ENCODE measurements around the gene ZNF154.
"Not testable (repeated sequence)": the region's sequence is repeated elsewhere in the genome, so short reads cannot be mapped to it uniquely, and the experiment has no call there.

The ZNF154 gene

DNA sequence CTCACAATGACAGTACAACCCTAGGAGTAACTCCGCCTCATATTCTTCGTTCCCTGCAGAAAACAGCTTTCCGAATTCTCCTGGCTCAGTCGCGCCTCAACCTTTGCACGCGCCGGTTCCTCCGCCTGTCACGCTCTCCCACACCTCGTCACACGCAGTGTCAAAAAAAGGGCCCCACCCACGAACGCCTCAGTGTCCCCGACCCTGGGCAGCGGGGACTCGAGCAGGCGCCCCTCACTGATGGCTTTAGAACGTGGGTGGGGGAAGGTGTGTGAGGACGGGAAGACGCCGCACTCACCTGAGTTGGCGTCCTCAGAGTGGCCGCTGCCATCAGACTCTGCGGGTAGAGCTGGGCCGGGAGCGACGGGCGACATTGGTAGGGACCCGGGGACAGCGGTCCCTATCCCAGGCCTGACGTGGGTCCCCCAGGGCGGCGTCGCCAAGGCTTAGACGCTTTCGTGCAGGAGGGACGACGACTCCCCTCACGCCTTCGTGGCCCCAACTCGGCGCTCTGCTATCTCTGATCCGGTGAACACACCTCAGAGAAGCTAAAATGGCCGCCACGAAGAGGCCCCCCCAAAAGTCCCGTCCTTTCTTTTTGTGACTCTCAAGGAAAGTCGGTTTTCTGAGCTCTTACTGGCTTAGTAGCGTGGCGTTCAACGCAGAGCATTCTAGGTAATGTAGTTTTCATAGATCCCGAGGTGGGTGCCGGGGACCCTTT is at the start of gene ZNF154:
Gene ZNF154 (minus strand): TSS at position 564 of the 721 bp plus-strand sequence. CDS start 233 bp downstream, at position 331.
- DNase-seq, result peak in 57 of 58 donors; percentile 12 to 78 (median 47)

DNA sequence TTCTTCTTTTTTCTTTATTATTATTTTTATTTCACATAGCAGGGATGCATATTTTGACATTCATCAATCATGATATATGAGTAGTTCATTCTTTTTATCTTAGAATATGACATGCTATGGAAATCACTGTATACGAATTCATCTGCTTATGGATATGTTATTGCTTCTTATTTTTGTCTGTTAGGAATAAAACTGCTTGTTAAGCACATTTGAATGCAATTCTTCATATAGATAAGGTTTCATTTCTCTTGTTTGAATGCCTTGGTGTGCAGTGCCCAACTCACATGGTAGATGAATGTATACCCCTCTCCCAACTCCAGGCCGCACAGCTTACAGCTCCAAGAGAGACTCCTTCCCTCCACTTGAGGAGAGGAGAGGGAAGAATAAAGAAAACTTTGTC is 48.9 kb upstream of the ZNF154 start:
- DNase-seq, result no peak

DNA sequence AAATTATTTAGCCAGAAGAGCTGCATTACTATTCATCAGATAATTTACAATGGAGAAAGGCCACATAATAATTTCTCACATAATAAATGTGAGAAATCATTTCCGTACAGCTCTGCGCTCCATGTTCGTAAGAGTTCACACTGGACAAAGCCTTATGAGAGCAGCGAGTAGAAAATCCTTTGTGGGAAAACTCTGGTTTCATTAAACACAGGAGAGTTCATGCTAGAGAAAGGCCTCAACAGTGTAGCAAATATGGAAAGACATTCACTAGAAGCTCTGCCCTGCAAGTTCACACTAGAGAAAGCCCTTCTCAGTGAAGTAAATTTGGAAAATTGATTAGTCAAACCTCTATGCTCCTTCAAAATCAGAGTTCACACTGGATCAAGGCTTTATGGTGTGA is 46.0 kb upstream of the ZNF154 start:
- DNase-seq, result no peak

DNA sequence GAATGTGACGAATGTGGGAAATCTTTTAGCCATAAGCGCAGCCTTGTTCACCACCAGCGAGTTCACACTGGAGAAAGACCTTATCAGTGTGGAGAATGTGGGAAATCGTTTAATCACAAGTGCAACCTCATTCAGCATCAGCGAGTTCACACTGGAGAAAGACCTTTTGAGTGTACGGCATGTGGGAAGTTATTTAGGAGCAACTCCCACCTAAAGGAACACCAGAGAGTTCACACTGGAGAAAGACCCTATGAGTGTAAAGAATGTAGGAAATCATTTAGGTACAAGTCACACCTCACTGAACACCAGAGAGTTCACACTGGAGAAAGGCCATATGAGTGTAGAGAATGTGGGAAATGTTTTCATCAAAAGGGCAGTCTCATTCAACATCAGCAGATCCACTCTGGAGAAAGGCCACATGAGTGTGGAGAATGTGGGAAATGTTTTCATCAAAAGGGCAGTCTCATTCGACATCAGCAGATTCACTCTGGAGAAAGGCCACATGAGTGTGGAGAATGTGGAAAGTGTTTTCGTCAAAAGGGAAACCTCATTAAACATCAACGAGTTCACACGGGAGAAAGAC is 45.2 kb upstream of the ZNF154 start:
- DNase-seq, result no peak

DNA sequence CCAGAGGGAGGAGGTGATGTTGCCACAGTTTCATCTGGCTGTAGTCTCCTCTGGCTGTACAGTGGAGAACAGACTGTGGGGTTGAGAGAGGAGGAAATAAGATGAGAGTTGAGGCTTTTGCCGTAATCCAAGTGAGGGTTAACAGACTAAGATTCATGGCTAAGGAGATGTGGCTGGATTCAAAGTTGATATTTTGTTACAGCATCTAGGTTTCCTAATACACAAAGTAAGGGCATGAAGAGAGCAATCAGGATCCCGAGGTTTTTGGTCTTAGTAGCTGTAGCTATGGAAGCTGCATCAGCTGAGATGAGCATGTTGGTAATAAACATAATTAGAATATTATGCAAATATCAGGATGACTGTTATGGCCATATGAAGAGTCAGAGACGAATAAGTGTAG is 39.0 kb upstream of the ZNF154 start:
- DNase-seq, result no peak

DNA sequence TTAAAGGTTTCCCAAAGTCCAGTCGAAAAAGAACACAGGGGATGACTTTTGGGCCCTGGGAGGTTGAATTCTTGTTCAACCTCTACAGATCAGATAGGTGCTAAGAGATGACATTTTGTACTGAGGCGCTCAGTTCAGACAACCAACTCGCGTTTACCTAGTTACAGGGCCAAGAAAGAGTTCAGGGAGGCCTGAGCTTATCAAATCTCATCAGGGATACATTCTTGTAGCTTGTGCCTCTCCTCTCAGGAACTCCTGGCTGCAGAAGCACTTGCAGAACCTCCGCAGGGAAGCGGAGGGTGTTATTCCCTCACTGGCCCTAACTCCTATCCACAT is 38.4 kb upstream of the ZNF154 start:
- no peak for DNase-seq

DNA sequence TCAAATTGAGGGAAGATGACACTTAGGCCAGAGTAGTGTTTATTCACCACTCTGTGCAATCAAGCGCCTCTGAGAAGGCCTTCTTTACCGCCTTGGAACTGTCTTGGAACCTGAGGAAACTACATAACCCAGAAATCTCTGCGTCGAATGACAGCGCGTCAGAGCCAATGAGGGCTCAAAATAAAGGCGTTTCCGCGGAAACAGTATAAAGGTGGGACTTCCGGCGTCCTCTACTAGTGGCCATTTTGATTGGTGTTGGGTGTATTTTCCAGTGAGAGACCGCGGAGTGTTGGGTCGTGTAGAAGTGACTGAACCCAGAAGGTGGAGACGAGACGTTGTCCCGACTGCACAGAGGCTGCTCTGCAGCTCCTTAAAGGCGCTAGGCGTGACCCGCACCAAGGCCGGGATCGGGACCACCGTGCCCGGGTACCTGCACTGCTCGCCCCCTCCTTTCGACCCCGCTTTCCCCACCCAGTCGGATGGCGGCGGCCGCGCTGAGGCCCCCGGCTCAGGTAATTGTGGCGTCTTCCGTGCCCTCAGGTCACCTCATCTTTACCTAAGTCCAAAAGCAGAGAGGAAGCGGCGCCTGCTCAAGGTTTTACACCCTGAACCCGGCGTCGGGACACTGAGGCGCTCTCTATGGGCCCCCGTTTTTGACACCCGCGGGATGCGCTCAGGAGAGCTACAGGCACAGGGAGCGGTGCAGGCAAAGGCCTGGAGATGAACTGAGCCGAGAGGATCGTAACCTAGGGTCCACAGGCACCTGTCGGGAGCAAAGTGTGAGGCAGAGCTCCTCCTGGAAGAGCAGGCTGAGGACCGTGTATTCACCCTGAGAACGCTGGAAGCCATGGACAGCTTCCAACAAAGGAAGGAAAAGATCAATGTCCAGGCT is 37.8 kb upstream of the ZNF154 start, which contains the start of gene ZNF776:
Gene ZNF776 (plus strand): TSS at position 236 of the 892 bp plus-strand sequence. CDS start 244 bp downstream, at position 480.
- DNase-seq, result peak in 57 of 58 donors; percentile 16 to 92 (median 78)

DNA sequence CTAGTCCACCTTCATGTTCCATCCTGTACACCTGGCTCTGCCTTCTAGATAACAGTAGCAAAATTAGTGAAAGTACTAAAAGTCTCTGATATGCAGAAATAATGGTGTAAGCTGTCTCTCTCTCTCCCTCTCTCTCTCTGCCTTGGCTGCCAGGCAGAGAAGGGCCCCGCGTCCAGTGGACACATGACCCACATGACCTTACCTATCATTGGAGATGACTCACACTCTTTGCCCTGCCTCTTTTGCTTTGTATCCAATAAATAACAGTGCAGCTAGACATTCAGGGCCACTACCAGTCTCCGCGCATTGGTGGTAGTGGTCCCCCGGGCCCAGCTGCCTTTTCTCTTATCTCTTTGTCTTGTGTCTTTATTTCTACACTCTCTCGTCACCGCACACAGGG is 29.8 kb upstream of the ZNF154 start:
- DNase-seq, result not testable (repeated sequence)

DNA sequence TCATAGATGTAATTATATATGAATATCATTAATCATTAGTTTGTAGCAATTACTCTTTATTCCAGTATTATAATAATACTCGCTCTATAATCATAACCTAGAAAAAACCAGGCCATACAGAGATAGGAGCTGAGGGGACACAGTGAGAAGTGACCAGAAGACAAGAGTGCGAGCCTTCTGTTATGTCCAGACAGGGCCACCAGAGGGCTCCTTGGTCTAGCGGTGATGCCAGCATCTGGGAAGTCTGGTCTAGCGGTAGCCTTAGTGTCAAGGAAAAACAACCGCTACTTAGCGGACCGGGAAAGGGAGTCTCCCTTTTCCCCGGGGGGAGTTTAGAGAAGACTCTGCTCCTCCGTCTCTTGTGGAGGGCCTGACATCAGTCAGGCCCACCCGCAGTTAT is 29.3 kb upstream of the ZNF154 start:
- DNase-seq, result peak in 25 of 58 donors; percentile 0 to 58 (median 16)

DNA sequence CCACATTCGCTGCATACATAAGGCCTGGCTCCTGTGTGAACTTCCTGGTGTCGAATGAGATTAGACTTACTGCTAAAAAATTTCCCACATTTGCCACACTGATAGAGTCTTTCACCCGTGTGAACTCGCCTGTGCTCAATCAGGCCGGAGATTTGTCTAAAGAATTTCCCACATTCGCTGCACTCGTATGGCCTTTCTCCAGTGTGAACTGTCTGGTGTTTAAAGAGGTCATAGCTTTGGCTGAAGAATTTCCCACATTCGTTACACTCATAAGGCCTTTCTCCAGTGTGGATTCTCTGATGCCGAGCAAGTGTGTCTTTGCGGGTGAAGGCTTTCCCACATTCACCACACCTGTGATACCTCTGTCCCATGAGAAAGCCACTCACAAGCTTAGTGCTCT is 11.9 kb upstream of the ZNF154 start:
- DNase-seq, result no peak

DNA sequence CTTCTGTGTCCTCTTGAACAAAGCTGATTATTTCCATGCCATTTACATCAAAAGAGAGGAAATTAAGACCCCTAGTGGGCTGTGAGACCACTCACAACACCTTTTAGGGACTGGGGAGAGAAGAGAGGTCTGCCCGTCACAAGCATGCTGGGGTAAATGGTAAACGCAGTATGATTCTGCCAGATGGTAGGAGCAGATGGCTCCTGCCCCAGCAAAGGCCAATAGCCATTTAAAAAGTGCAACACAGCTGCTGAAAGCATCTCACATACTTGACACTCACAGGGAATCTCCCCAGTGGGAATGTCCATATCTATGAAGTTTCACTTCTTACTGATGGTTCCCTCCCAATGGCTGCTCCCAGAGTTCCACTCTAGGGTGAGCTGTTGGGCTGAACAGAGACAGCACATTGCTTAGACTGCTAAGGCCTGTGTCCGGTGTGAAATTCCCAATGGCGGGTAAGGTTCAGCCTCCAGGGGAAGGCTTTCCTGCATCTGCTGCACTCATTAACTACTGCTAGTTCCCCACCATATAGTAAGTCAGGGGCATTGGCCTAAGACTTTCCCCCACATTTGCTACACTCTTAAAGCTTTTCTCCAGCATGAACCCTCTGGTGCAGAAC is 11.0 kb upstream of the ZNF154 start:
- no peak for DNase-seq

DNA sequence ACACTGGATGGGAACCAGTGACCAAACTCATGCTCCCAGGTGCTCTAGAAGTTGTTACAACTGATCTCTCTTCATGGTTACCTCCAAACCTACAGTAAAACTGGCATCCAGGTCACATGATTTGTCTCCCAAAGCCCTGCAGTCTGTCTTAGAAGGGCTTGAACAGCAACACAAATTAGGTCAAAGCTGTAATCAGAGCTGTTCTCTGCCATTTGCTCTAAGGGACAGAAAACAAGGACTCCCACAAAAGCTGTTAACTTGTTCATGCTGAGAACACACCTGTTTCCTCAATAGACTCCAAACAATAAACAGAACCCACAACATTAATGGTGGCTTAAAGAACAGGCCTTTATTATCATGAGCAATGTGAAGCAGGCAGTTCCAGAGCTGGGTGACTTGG is 10.4 kb upstream of the ZNF154 start:
- no peak for DNase-seq

DNA sequence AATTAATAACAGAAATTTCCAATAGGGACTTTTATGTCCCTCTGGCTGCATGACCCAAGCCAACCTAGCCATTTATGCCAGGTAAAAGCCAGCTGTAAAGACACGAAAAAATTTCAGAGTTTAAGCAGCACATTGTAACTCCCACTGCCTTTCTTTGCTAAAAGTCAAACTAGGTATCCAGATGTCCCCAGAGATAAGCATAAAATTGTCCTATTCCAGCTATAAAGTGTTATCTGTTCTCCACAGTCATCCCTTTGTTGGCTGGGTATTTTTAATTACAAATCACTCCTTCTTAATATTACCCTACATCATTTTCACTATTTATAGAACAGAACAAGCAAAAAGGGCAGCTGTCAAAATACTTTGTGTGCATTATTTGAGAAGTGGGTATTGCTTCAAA is 3.2 kb upstream of the ZNF154 start:
- DNase-seq, result no peak

DNA sequence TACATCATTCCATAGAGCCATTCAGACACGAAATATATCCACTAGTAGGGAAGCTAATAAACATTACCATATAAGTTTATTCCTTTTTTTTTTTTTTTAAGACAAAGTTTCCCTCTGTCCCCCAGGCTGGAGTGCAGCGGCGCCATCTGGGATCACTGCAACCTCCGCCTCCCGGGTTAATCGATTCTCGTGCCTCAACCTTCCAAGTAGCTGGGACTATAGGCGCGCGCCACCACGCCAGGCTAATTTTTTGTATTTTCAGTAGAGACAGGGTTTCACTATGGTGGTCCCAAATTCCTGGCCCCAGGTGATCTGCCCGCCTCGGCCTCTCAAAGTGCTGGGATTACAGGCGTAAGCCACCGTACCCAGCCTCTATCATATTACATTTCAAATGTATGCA is 612 bp upstream of the ZNF154 start:
- no peak for DNase-seq

DNA sequence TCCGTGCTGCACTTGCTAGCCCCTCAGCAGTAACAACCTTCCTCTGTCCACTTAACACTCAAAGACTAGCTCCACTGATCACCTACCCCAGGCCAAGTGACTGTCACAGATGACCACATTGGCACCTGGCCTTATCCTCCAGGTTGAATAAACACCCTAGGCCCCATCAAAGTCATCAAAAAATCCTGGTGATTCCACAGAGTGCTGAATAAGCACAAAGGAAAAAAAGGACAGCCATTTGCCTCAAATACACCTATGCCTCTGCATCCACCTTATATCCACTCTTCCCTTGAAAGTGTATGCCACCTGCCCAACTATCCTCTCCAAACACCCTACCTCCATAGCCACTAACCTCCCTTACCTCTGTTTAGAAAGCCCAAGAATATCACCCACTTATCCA is 2.7 kb downstream of the ZNF154 start:
- no peak for DNase-seq

DNA sequence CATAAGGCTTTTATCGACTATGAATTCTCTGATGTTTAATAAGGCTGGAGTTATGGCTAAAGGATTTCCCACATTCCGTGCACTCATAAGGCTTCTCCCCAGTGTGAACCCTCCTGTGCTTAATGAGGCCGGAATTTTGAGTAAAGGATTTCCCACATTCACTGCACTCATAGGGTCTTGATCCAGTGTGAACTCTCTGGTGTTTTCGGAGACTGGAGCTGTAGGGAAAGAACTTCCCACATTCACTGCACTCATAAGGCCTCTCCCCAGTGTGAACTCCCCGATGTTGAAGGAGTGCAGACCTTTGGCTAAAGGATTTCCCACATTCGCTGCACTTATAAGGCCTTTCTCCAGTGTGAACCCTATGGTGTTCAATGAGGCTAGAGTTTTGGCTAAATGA is 7.4 kb downstream of the ZNF154 start:
- no peak for DNase-seq

DNA sequence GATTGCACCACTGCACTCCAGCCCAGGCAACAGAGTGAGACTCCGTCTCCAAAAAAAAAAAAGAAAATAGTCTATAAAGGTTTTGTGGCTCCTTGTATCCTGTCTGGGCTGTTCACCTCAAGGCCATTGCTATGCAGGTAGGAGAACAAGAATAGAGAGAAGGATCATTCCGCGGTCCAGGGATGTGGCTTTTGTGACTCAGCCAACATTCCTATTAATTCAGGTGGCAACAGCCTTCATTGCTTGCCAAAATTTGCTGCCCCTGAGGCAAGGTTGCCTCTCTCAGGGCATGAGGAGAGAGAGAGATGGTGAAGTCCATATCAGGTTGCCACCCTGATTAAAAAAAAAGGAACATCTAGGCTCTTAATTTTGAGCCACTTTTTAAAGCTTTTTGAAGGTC is 19.3 kb downstream of the ZNF154 start:
- DNase-seq, result no peak

DNA sequence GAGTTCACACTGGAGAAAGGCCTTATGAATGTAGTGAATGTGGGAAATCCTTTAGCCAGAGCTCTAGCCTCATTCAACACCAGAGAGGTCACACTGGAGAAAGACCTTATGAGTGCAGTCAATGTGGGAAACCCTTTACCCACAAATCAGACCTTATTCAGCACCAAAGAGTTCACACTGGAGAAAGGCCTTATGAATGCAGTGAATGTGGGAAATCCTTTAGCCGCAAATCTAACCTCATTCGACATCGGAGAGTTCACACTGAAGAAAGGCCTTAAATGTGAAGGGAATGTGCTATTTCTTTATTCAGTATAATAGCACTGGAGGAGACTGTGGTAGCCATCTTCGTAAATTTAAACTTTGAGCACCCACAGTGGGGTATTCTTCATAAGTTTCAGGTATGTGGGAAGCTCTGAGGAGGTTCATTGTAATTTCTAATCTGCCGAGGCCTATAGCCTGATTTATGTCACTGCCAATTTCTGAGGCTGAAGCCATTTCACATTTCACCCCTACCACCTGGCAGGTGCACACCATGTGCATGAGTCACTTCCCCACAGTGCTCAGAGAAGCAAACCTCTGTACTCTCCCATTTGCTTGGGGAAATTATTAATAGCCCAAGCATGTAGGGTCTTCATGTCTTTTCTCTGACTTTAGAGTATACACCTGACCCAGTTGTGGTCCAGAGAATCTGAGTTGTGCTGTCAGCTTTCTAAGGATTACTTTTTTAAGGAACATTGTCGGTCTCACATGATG is 20.8 kb downstream of the ZNF154 start:
- no peak for DNase-seq

DNA sequence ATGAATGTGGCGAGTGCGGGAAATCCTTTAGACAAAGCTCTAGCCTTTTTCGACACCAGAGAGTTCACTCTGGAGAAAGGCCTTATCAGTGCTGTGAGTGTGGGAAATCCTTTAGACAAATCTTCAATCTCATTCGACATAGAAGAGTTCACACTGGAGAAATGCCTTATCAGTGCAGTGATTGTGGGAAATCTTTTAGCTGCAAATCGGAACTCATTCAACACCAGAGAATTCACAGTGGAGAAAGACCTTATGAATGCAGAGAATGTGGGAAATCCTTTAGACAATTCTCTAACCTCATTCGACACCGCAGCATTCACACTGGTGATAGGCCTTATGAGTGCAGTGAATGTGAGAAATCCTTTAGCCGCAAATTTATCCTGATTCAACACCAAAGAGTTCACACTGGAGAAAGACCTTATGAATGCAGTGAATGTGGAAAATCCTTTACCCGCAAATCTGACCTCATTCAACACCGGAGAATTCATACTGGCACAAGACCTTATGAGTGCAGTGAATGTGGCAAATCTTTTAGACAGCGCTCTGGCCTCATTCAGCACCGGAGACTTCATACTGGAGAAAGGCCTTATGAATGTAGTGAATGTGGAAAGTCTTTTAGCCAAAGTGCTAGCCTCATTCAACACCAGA is 21.5 kb downstream of the ZNF154 start:
- DNase-seq, result no peak

DNA sequence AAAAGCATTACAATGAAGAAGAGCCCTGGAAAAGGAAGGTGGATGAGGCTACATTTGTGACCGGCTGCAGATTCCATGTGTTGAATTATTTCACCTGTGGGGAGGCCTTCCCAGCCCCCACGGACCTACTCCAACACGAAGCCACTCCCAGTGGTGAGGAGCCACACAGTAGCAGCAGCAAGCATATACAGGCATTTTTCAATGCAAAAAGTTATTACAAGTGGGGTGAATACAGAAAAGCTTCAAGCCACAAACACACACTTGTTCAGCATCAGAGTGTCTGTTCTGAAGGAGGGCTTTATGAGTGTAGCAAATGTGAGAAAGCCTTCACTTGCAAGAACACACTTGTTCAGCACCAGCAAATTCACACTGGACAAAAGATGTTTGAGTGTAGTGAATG is 22.3 kb downstream of the ZNF154 start:
- no peak for DNase-seq

All from anterior cingulate cortex (tissue), 58 donors.